WI38 (cell line): ENCODE measurements around the gene LCP2.

Source experiments
- H3K4me3 ChIP-seq: 2 replicates; pipeline ENCODE4 v1.5.1; 2011; ENCODE audit warnings: low read depth, mild to moderate bottlenecking, control low read depth, low read length
- TF ChIP-seq, protein P1 (sequence below): IDR thresholded peaks from 2 replicates; pipeline ENCODE4 v1.5.1; 2012; ENCODE audit warnings: low read depth, mild to moderate bottlenecking, control low read depth, low read length

Gene LCP2

DNA sequence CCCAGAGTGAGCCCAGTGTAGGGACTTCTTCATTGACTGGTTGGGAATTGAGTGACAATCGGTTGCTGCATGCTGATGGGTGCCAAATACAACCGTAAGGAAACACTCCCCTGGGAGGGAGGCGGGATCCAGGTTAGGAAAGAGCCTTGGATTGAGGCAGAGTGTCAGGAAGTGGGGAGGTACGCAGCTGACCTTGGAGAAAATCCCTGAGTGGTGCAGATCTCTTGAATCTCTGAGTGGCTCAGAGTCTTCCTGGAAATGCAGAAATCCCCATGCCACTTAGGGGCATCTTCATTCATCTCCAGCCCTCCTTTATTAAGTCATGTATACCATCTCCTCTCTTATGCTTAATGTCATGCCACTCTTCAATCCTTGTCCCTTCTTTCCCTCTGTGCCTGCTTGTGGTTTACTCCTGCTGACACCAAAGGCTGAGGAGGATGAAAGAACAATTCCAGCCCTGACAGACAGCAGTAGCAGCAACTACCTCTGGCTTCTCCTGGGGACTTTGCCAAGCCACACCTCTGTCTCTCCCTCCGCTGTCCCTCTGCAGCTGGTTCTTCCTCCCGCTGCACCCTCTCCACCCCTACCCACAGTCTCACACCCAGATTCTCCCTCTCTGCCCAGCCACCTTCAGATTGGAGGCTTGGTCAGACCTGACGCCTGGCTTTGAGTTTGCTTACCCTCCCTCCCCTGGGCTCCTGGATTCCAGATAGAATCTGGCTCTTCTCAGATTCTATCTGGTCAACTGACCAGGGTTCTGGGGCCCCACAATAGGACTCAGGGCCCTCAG, 14.1 kb upstream of the LCP2 start:
- H3K4me3 ChIP-seq: no peak overlapping the region
- TF ChIP-seq, protein P1, sequence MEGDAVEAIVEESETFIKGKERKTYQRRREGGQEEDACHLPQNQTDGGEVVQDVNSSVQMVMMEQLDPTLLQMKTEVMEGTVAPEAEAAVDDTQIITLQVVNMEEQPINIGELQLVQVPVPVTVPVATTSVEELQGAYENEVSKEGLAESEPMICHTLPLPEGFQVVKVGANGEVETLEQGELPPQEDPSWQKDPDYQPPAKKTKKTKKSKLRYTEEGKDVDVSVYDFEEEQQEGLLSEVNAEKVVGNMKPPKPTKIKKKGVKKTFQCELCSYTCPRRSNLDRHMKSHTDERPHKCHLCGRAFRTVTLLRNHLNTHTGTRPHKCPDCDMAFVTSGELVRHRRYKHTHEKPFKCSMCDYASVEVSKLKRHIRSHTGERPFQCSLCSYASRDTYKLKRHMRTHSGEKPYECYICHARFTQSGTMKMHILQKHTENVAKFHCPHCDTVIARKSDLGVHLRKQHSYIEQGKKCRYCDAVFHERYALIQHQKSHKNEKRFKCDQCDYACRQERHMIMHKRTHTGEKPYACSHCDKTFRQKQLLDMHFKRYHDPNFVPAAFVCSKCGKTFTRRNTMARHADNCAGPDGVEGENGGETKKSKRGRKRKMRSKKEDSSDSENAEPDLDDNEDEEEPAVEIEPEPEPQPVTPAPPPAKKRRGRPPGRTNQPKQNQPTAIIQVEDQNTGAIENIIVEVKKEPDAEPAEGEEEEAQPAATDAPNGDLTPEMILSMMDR: no peak

DNA sequence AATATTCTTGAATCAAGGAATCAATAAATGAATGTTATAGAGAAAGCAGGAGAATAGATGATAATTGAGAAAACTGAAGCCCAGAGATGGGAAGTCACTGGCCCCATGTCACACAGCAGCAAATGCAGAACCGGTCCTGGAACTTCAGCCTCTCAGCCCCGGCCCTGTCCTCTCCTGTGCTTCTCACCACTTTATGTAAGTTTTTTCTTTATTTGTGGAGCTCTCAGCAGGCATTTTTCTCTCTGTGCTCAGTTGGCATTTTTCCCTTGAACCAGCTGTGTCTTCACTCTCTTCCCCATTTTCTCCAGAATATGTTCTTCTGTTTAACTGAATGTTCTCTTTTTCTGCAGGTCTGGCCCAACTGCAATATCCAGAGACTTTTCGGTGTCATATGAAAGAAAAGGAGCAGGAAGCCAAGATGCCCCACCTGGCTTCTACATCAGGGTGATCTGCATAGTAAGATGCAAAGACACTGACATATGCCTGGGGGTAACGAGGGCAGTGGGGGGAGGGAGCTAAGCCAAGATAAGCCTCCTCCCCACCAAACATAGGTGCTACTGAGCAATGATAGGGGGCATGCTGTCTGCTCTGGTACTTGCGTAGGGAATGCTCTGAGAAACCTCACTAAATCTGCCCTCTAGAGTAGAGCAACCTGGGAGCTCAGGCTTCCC, 12.8 kb upstream of the LCP2 start:
- TF ChIP-seq, protein P1: no peak
- H3K4me3 ChIP-seq: no peak overlapping the region

GRCh38 chr5:170308686-170309085, 11.1 kb upstream of the LCP2 start:
- no peak overlapping the region for H3K4me3 ChIP-seq
- TF ChIP-seq, protein P1: no peak

DNA sequence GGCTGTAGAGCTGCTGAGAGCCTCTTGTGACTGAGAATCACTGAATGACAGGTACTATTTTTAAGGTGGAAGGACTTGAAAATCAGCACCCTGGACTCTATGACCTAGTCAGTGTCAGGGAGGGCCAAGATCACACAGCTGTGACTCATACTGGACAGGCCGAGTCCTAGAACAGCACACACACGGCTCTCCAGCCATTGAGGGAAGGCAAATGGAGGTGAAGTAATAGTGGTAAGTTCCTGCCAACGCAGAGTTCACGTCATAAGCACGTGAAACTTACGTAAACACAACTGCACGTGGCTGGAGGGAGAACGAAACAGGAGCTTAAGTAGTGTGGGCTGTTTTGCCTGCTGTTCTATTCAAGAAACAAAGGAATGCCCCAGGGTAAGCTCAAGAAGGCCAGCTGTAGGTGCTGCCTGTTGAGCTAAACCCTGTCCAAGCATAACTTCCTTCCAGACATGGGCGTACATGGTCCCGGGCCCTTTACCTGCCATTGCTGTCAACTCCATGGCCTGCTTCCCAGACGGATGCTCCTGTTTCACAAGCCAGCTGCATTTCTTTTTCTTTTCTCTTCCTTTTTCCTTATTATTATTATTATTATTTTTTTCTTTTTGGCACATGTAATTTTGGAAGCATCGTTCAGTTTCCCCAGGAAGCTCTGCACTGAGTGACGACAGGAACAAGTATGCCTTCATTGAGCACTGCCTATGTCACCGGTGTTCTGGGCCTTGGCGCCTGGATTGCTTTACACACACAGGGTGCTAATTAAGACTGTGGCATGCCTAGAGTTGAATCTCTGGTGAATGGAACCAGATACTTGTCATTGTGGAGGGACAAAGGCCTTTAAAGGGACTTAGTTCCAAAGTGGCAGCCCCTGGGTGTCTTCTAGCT, 10.2 kb upstream of the LCP2 start:
- TF ChIP-seq, protein P1: no peak

DNA sequence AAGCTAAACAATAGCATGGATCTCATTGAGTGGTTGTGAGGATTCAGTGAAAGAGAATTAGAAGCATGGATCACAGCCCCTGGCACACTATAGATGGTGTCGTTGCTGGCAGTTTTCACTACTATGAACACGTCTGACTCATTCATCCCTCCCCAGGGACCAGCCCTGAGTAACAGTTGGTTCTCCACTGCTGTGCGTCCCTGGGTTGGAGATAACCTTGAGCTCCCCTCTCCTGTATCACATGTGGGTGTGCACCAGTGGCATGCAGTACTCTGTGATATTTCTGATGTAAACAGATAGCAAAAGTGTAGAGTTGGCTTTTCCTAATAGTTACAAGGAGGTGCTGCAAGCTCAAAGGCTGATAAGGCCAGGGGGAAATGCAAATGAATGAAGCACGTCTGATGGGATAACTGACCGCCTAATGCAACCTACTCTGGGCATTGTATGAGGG, 8.8 kb upstream of the LCP2 start:
- TF ChIP-seq, protein P1: no peak
- no peak overlapping the region for H3K4me3 ChIP-seq

More for the DNA sequence above, 10.2 kb upstream of the LCP2 start:
- H3K4me3 ChIP-seq: no peak overlapping the region

GRCh38 chr5:170305646-170306025, 8.1 kb upstream of the LCP2 start:
- TF ChIP-seq, protein P1: no peak
- H3K4me3 ChIP-seq: no peak overlapping the region
